Duodenal mucosa (tissue), 2 donors: ENCODE data around the gene PLXNA4.

ENCODE experiments used
- H3K27ac ChIP-seq: one replicate; pipeline ENCODE4 v1.7.0; 2013; ENCODE audit warnings: low read depth, low read length
- H3K27me3 ChIP-seq, 2 donors: one replicate each; pipeline ENCODE4 v1.7.0; 2013; ENCODE audit warnings: low read length in 2 of 2, control low read depth in 1 of 2; ENCODE audit not compliant: insufficient read depth in 2 of 2, control insufficient read depth in 1 of 2
- H3K36me3 ChIP-seq, 2 donors: one replicate each; pipeline ENCODE4 v1.7.0; 2013; ENCODE audit warnings: low read length in 2 of 2, control low read depth in 1 of 2; ENCODE audit not compliant: insufficient read depth in 2 of 2, control insufficient read depth in 1 of 2
- H3K4me1 ChIP-seq, 2 donors: one replicate each; pipeline ENCODE4 v1.7.0; 2013; ENCODE audit warnings: low read length in 2 of 2, control low read depth in 1 of 2; ENCODE audit not compliant: insufficient read depth in 2 of 2, control insufficient read depth in 1 of 2
- H3K4me3 ChIP-seq, 2 donors: one replicate each; pipeline ENCODE4 v1.7.0; 2013; ENCODE audit warnings: low read length in 2 of 2, low read depth in 1 of 2
- H3K9ac ChIP-seq, 2 donors: one replicate each; pipeline ENCODE4 v1.7.0; 2013; ENCODE audit warnings: low read length in 2 of 2, low read depth in 1 of 2
- H3K9me3 ChIP-seq, 2 donors: one replicate each; pipeline ENCODE4 v1.7.0; 2013; ENCODE audit warnings: low read length in 2 of 2, control low read depth in 1 of 2; ENCODE audit not compliant: control insufficient read depth in 1 of 2

Gene PLXNA4

GRCh38 chr7:132152131-132152889 lies 424.0 kb downstream of the PLXNA4 start:
- no peak overlapping the region for H3K27ac ChIP-seq
- H3K9ac ChIP-seq, result no peak overlapping the region
- H3K27me3 ChIP-seq, result no peaks in the 10 kb centered on the region
- H3K4me1 ChIP-seq, result no peaks in the 10 kb centered on the region
- H3K36me3 ChIP-seq, result no peaks in the 10 kb centered on the region
- H3K9me3 ChIP-seq, result no peaks in the 10 kb centered on the region
- H3K4me3 ChIP-seq, result no peak overlapping the region

- H3K4me3 ChIP-seq, result no peak overlapping the region
- no peak overlapping the region for H3K27ac ChIP-seq
- no peaks in the 10 kb centered on the region for H3K4me1 ChIP-seq
- H3K9ac ChIP-seq, result no peak overlapping the region
- no peaks in the 10 kb centered on the region for H3K36me3 ChIP-seq
- H3K9me3 ChIP-seq, result no peaks in the 10 kb centered on the region
- H3K27me3 ChIP-seq, result no peaks in the 10 kb centered on the region
Observed at GRCh38 chr7:132150711-132151110, 425.6 kb downstream of the PLXNA4 start.

- Histone ChIP-seq H3K9me3 (no peaks in the 10 kb centered on the region), H3K4me3 (no peak overlapping the region), H3K27me3 (no peaks in the 10 kb centered on the region), H3K36me3 (no peaks in the 10 kb centered on the region), H3K9ac (no peak overlapping the region), H3K4me1 (no peaks in the 10 kb centered on the region), H3K27ac (no peak overlapping the region)
Observed at GRCh38 chr7:132149436-132150304, 426.6 kb downstream of the PLXNA4 start.

- Histone ChIP-seq H3K4me3 (no peak overlapping the region), H3K9ac (no peak overlapping the region), H3K9me3 (no peaks in the 10 kb centered on the region), H3K27me3 (no peaks in the 10 kb centered on the region), H3K36me3 (no peaks in the 10 kb centered on the region), H3K4me1 (no peaks in the 10 kb centered on the region), H3K27ac (no peak overlapping the region)
Observed at GRCh38 chr7:132148876-132149275, 427.4 kb downstream of the PLXNA4 start.

GRCh38 chr7:132145466-132145865 lies 430.8 kb downstream of the PLXNA4 start:
- Histone ChIP-seq H3K9me3 (no peaks in the 10 kb centered on the region), H3K9ac (no peak overlapping the region), H3K36me3 (no peaks in the 10 kb centered on the region), H3K4me3 (no peak overlapping the region), H3K27me3 (no peaks in the 10 kb centered on the region), H3K4me1 (no peaks in the 10 kb centered on the region), H3K27ac (no peak overlapping the region)

DNA sequence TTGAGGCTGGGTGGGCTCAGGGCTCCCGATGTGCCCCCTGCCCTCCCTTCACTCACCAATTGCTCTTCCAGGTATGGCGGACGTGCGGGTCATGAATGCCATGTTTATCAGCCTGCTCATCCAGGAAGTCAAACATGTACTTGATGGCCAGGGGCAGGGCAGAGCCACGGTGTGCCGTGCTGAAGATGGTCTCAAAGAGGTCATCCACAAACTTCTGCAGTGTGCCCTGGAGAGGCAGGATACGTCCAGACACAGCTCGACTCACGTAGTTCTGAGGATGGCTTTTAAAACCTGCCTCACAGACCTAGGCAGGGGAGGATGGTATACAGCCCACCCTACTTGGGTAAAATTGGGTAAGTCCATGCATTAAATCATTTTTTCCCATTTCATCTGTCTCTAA lies 431.2 kb downstream of the PLXNA4 start:
- Histone ChIP-seq H3K27ac (no peak overlapping the region), H3K36me3 (no peaks in the 10 kb centered on the region), H3K27me3 (no peaks in the 10 kb centered on the region), H3K4me1 (no peaks in the 10 kb centered on the region), H3K9ac (no peak overlapping the region), H3K9me3 (no peaks in the 10 kb centered on the region), H3K4me3 (no peak overlapping the region)

GRCh38 chr7:132142006-132142405 lies 434.3 kb downstream of the PLXNA4 start:
- Histone ChIP-seq H3K4me3 (no peak overlapping the region), H3K27me3 (no peaks in the 10 kb centered on the region), H3K27ac (no peak overlapping the region), H3K9me3 (no peaks in the 10 kb centered on the region), H3K4me1 (no peaks in the 10 kb centered on the region), H3K36me3 (no peaks in the 10 kb centered on the region), H3K9ac (no peak overlapping the region)

GRCh38 chr7:132141109-132141508 lies 435.2 kb downstream of the PLXNA4 start:
- H3K9ac ChIP-seq, result no peak overlapping the region
- no peaks in the 10 kb centered on the region for H3K9me3 ChIP-seq
- no peaks in the 10 kb centered on the region for H3K4me1 ChIP-seq
- no peaks in the 10 kb centered on the region for H3K27me3 ChIP-seq
- H3K4me3 ChIP-seq, result no peak overlapping the region
- no peak overlapping the region for H3K27ac ChIP-seq
- no peaks in the 10 kb centered on the region for H3K36me3 ChIP-seq

DNA sequence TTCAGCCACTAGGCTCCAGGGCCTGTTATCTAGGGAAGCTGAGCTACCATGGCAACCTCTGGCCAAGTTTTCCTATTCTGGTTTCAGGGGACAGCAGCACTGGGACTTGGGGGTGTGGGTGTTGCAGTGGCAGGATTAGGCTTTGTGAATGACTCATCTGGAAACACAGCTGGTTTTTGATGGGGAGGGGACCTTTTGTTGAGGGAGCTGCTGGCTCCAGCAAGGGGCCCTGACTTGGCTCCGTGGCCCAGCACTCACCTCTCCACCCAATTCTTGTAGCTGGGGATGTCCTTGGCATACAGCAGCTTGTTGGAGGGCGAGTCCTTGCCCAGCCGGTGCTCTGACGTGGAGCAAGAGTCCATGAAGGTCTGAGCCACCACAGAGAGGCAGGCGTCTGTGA lies 435.9 kb downstream of the PLXNA4 start:
- Histone ChIP-seq H3K27ac (no peak overlapping the region), H3K9ac (no peak overlapping the region), H3K4me3 (no peak overlapping the region), H3K27me3 (no peaks in the 10 kb centered on the region), H3K36me3 (no peaks in the 10 kb centered on the region), H3K4me1 (no peaks in the 10 kb centered on the region), H3K9me3 (no peaks in the 10 kb centered on the region)

- no peaks in the 10 kb centered on the region for H3K9me3 ChIP-seq
- H3K27me3 ChIP-seq, result no peaks in the 10 kb centered on the region
- H3K36me3 ChIP-seq, result no peaks in the 10 kb centered on the region
- no peaks in the 10 kb centered on the region for H3K4me1 ChIP-seq
- no peak overlapping the region for H3K9ac ChIP-seq
- H3K4me3 ChIP-seq, result no peak overlapping the region
- no peak overlapping the region for H3K27ac ChIP-seq
Observed at GRCh38 chr7:132138817-132139216, 437.5 kb downstream of the PLXNA4 start.
